Right lobe of liver (tissue), 6 donors: Measurements from ENCODE around the gene MZT2A. TPM values are rescaled to one million over a fixed set of nuclear protein-coding genes. Genes with fewer than 3 reads are reported as not detected.
"Not testable (repeated sequence)": the region's sequence is repeated elsewhere in the genome, so short reads cannot be mapped to it uniquely, and the experiment has no call there.

Experiments used
- ATAC-seq, 4 donors: fragments of 200-7000 bp; cut with Tn5 transposase; one replicate each; pipeline ENCODE4 v1.9.1; 2020; ENCODE audit warnings: mild to moderate bottlenecking in 4 of 4, moderate library complexity in 4 of 4
- DNase-seq, 3 donors: peaks; one replicate each; pipeline ENCODE4 v3.0.0-alpha.2; 2020
- H3K27ac ChIP-seq, 3 donors: fragments of 200-600 bp; one replicate each; pipeline ENCODE4 v1.8.0; 2022
- H3K27me3 ChIP-seq, 2 donors: fragments of 200-600 bp; one replicate each; pipeline ENCODE4 v1.8.0; 2022
- H3K36me3 ChIP-seq, 4 donors: fragments of 200-600 bp; sonication (generic) in 1 of 4; one replicate each; pipeline versions ENCODE4 v1.5.1 to v1.8.0; 2017 to 2022; ENCODE audit warnings: control low read depth in 1 of 4
- H3K4me1 ChIP-seq, 4 donors: fragments of 200-600 bp; sonication (generic) in 1 of 4; one replicate each; pipeline versions ENCODE4 v1.5.1 to v1.8.0; 2017 to 2022; ENCODE audit warnings: control low read depth in 1 of 4
- H3K4me3 ChIP-seq, 3 donors: fragments of 200-600 bp; one replicate each; pipeline ENCODE4 v1.8.0; 2022
- H3K9me3 ChIP-seq, 4 donors: fragments of 200-600 bp; sonication (generic) in 1 of 4; one replicate each; pipeline versions ENCODE4 v1.5.1 to v1.8.0; 2017 to 2022; ENCODE audit warnings: control low read depth in 1 of 4
- CTCF ChIP-seq, 4 donors: fragments of 200-600 bp in 3 of 4; fragments of 450-650 bp in 1 of 4; IDR thresholded peaks; one replicate each; pipeline versions ENCODE4 v1.5.1 to v1.8.0; 2016 to 2022; ENCODE audit warnings: antibody characterized with exemption in 4 of 4, mild to moderate bottlenecking in 2 of 4
- POLR2A ChIP-seq: fragments of 450-650 bp; IDR thresholded peaks from one replicate; pipeline ENCODE4 v1.6.1; 2017; ENCODE audit warnings: antibody characterized with exemption, mild to moderate bottlenecking
- WGBS: methylation state at CpG from one replicate; pipeline ENCODE4 v1.1.6; 2018; ENCODE audit warnings: low coverage, low lambda C conversion rate; ENCODE audit not compliant: insufficient coverage; ENCODE audit errors: missing lambda C conversion rate; 5-methylcytosine and 5-hydroxymethylcytosine counted together
- intact Hi-C, 2 donors: fragments of 100-400 bp; cut with DNase I; formaldehyde crosslinking; loops; one replicate each; pipeline versions ENCODE4 v1.11.2 to v1.14.1; 2022
- total RNA-seq, 6 experiments: library from RNA; depleted of rRNA in 2 of 6; stranded (reverse); fragments of >200 nt in 2 of 6; fragmentation: NEBNext Ultra II Directional in 3 of 6; extraction: Animal tissue kit (Norgen Biotek cat#: 25700) in 3 of 6; gene quantifications; one replicate each; pipeline versions ENCODE4 v1.1.0 to v1.2.4, GENCODE V29; 2016 to 2023
- donor health status: DM: no; HTN: yes; CAD: no.
- donor health status: DM: no; HTN: no; CAD: no.
- donor health status: DM: no; HTN: no; CAD: no.
- donor health status: DM: no; HTN: yes; CAD: no.
- donor health status: DM: no; HTN: yes; CAD: no.

The MZT2A gene
- total RNA-seq, 6 experiments from 2014 or later, result 36.5 to 61.9 (median 42.6) TPM

- H3K4me3 ChIP-seq, intact Hi-C loops, ATAC-seq, DNase-seq, H3K9me3 ChIP-seq, H3K27me3 ChIP-seq, H3K36me3 ChIP-seq, H3K4me1 ChIP-seq, H3K27ac ChIP-seq: not testable (repeated sequence)
- 91% methylated on average over 4 of the region's 19 CpGs for WGBS
These were observed 9.6 kb downstream of the MZT2A start for GRCh38 chr2:131482506-131483155.

GRCh38 chr2:131480351-131480750 lies 11.8 kb downstream of the MZT2A start:
- DNase-seq, H3K4me1 ChIP-seq, H3K36me3 ChIP-seq, H3K27ac ChIP-seq, H3K9me3 ChIP-seq, H3K4me3 ChIP-seq, H3K27me3 ChIP-seq, intact Hi-C loops, ATAC-seq: not testable (repeated sequence)
- 94% methylated on average over 7 of the region's 20 CpGs for WGBS

- peak; percentile 88 to 94 (median 90) for ATAC-seq
These were observed 13.2 kb downstream of the MZT2A start for GRCh38 chr2:131478850-131479461.

DNA sequence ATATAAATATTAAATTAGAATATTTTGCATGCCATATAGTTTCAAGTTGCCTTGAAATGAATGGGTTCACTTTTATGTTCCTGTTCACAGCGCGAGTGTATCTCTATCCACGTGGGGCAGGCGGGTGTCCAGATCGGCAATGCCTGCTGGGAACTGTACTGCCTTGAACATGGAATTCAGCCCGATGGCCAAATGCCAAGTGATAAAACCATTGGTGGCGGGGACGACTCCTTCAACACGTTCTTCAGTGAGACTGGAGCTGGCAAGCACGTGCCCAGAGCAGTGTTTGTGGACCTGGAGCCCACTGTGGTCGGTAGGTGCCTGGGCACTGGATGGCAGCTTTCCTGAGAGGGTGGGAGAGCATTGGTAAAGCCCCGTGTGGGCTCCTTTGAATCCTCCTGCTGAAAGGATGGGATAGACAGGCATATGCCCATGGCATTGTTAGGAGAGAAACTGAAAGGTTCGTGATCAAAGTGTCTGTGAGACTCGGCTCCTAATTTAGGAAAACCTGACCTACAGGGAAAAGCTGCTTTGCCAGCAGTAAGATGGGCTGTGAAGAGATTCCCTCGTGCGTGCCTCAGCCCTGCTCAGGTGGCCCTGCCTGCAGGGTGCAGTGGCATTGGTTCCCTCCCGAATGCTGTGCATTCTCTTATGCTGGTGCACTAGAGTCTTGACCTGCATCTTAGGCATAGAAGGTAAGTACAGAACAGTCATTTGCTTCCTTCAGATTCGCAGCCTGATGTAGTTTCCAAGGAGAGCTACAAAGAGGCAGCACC lies 13.9 kb downstream of the MZT2A start:
- H3K9me3 ChIP-seq, H3K27me3 ChIP-seq, H3K36me3 ChIP-seq, DNase-seq, H3K4me1 ChIP-seq, intact Hi-C loops, ATAC-seq, H3K4me3 ChIP-seq, H3K27ac ChIP-seq: not testable (repeated sequence)
- 79% methylated on average over 5 of the region's 18 CpGs for WGBS

More at GRCh38 chr2:131478850-131479461, 13.2 kb downstream of the MZT2A start:
- DNase-seq, intact Hi-C loops, H3K4me1 ChIP-seq, H3K4me3 ChIP-seq, H3K36me3 ChIP-seq, H3K27me3 ChIP-seq, H3K9me3 ChIP-seq: not testable (repeated sequence)
- WGBS, result 60% methylated on average over 6 of the region's 9 CpGs
- peak overlapping the region in 1 of 3 donors; percentile 13 for H3K27ac ChIP-seq

- H3K9me3 ChIP-seq, H3K36me3 ChIP-seq, ATAC-seq, H3K4me3 ChIP-seq, H3K27ac ChIP-seq, H3K4me1 ChIP-seq, intact Hi-C loops, H3K27me3 ChIP-seq, DNase-seq: not testable (repeated sequence)
- WGBS, result 38% methylated on average over 1 of the region's 1 CpG
These were observed 15.0 kb downstream of the MZT2A start for GRCh38 chr2:131477227-131477626.

DNA sequence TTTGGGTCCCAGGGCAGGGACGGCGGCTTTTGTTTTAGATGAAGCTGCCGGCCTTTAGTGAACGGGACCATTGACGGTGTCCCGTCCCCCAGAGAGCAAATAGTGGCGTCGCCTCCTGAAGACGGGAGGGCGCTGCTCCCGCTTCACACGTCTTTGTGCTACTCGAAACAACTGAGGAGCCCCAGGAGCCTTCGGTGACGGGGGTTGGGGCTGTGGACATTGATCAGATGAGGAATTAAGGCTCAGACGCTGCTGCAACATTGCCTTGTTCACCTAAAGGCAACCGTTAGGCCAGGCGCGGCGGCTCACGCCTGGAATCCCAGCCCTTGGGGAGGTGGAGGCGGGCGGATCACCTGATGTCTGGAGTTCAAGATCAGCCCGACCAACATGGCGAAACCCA lies 15.8 kb downstream of the MZT2A start:
- ATAC-seq, H3K27me3 ChIP-seq, H3K4me3 ChIP-seq, H3K27ac ChIP-seq, H3K9me3 ChIP-seq, DNase-seq, H3K36me3 ChIP-seq, H3K4me1 ChIP-seq, intact Hi-C loops: not testable (repeated sequence)
- 94% methylated on average over 12 of the region's 25 CpGs for WGBS

- Histone ChIP-seq H3K36me3 (no peaks in the 10 kb centered on the region), H3K27me3 (no peaks in the 10 kb centered on the region), H3K27ac (no peak within 1 kb of the TSS), H3K4me1 (no peaks in the 10 kb centered on the region), H3K4me3 (no peak within 1 kb of the TSS), H3K9me3 (no peaks in the 10 kb centered on the region)
- WGBS, result 100% methylated on average over 10 of the region's 27 CpGs
- ATAC-seq (no peak), DNase-seq (no peak)
- intact Hi-C loops, result no loop called here
- TF ChIP-seq POLR2A (no peak), CTCF (IDR thresholded peaks at IDR 0.05) (no peak)
These were observed 16.4 kb downstream of the MZT2A start, which contains the start of gene TUBA3D for GRCh38 chr2:131475831-131476230. Gene TUBA3D (plus strand): TSS chr2:131476119. CDS start chr2:131476200, 81 bp downstream.

- H3K27me3 ChIP-seq, DNase-seq, intact Hi-C loops, ATAC-seq, H3K9me3 ChIP-seq, H3K36me3 ChIP-seq, H3K4me1 ChIP-seq, H3K27ac ChIP-seq, H3K4me3 ChIP-seq: not testable (repeated sequence)
- WGBS, result 100% methylated on average over 1 of the region's 2 CpGs
These were observed 18.9 kb downstream of the MZT2A start for GRCh38 chr2:131473266-131473665.

DNA sequence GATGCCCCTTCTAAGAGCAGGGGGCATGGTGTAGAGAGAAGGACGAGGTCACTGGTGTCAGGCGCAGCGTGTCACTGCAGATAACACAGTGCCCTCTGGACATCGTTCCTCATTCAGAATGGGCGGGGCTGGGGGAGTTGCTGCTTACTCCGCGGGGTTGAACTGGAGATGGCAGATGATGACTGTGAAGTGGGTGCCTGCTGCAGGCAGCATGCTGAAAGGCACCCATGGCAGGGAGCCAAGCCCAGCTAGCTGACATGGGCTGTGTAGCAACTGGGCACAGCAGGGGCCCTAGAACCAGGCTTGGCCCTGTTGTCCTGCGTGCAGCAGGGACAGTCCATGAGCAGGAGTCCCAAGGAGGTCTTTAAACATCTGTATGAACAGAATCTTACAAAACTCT lies 20.6 kb downstream of the MZT2A start:
- 74% methylated on average over 6 of the region's 8 CpGs for WGBS
- H3K9me3 ChIP-seq, intact Hi-C loops, DNase-seq, H3K27me3 ChIP-seq, H3K36me3 ChIP-seq, H3K4me1 ChIP-seq, H3K27ac ChIP-seq, H3K4me3 ChIP-seq: not testable (repeated sequence)
- ATAC-seq, result peak in 3 of 4 donors; percentile 30 to 46 (median 42)

GRCh38 chr2:131470944-131471343 lies 21.3 kb downstream of the MZT2A start:
- H3K4me1 ChIP-seq, H3K27me3 ChIP-seq, intact Hi-C loops, DNase-seq, H3K4me3 ChIP-seq, H3K36me3 ChIP-seq, ATAC-seq, H3K27ac ChIP-seq, H3K9me3 ChIP-seq: not testable (repeated sequence)
- no CpG with 5 or more reads among the region's 3 CpGs for WGBS
